Measurements from ENCODE around the gene TULP1.
"Not testable (repeated sequence)": the region's sequence is repeated elsewhere in the genome, so short reads cannot be mapped to it uniquely, and the experiment has no call there.

Gene TULP1

GRCh38 chr6:35519313-35520015 is 6.8 kb upstream of the TULP1 start:
- no peak for DNase-seq

DNA sequence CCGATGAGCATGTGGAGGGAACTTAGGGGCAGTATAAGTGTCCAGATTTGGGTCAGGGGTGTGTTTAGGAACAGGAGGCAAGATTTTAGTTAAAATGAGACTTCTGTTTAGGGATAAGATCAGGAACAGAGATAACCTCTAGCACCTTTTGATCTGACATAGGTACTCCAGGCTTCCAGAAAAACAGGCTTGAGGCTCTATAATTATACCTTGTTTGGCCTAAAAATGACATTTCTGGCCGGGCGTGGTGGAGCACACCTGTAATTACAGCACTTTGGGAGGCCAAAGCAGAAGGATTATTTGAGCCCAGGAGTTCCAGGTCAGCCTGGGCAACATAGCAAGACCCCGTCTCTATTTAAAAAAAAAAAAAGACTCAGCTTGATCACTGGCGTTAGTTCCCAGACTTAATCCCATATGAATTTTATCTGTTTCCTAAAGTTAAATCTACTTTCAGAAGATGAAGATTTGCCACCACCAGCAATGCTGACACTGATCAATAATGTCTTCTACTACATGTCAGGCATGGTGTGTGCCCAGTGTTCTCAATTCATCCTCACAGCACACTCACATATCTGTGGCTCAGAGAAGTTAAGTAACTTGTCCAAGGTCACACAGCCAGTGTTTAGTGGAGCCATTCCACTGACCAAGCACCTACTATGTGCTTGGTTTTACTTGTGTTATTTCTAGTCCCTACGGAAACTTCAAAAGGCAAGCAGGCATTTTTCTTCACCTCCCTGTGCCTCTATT is 6.0 kb upstream of the TULP1 start:
- no peak for DNase-seq

GRCh38 chr6:35517978-35518377 is 5.3 kb upstream of the TULP1 start:
- not testable (repeated sequence) for DNase-seq

DNA sequence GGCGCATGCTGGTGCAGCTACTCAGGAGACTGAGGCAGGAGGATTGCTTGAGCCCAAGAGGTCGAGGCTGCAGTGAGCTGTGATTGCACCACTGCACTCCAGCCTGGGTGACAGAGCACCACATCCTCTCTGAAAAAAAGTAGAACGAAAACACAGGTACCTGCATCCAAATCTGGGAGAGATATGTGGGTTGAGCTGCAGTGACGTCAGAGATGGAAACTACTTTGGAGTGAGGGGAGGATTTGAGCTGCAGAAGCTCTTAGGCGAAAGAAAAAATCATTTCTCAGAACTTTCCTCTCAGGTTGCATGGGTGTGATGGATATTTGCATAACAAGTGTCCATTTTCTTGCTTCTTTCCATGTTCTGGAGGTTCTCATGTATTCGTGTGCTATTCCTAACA is 4.0 kb upstream of the TULP1 start:
- DNase-seq: no peak

DNA sequence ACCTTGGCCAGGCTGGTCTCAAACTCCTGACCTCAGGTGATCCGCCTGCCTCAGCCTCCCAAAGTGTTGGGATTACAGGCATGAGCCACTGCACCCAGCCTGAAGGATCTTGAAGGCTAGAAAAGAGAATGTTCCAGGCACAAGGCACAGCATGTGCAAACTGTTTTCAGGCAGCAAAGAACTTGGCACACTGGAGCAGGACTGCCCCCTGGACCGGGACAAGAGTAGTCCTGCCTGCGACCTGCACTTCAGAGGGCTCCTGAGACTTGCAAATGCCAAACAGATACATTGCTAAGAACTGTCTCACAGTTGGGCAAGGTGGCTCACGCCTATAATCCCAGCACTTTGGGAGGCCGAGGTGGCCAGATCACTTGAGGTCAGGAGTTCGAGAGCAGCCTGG is 3.2 kb upstream of the TULP1 start:
- not testable (repeated sequence) for DNase-seq

DNA sequence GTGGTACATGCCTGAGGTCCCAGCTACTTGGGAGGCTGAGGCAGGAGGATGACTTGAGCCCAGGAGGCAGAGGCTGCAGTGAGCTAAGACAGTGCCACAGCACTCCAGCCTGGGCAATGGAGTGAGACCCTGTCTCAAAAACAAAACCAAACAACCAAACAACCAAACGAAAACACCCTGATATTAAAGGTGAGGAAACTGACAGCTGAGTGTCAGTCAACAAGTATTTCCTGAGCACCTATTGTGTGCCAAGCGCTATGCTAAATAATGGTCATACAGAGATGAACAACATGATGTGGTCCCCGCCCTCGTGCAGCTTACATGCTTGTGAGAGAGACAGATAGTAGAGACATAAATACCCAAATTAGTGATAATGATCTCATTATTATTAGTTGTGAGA is 1.9 kb upstream of the TULP1 start:
- DNase-seq: no peak

GRCh38 chr6:35512006-35512405 is 690 bp downstream of the TULP1 start:
- DNase-seq: no peak

- no peak for DNase-seq
Observed at GRCh38 chr6:35511562-35511941, 1.1 kb downstream of the TULP1 start.

- DNase-seq: no peak
Observed at GRCh38 chr6:35510916-35511561, 1.7 kb downstream of the TULP1 start.

DNA sequence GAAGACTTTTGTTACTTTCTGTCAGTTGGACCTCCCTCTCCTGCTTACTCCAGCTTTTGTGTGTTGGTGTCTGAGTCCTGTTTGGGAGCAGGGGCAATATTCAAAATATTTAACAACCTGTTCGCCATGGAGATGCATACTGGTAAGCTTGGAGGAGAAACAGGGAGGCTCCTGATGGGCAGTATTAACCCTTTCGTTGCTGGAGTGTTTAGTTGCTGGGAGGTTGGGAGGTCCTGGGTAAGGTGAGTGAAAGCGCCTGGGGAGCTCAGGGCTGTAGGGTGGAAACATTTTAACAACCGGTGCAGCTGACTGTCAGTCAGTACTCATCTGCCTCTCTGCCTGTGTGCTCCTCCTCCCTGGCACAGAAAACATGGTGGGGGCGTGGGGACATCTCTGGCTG is 4.2 kb downstream of the TULP1 start:
- no peak for DNase-seq

DNA sequence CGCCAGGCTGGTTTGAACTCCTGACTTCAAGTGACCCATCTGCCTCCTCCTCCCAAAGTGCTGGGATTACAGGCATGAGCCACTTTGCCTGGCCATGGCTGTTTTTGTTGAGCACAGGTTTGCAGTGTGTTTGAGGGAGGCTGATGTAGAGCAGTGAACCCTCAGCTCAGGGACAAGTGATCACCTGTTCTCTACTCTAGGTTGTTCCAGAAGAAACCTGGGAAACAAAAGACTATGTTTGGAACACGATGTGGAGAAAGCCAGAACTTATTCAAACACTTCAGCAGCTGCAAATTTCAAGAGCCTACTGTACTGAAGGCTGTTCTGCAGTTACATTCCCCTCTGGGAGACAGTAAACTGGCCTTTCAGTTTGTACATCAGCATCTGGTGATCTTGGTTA is 4.7 kb downstream of the TULP1 start:
- no peak for DNase-seq

DNA sequence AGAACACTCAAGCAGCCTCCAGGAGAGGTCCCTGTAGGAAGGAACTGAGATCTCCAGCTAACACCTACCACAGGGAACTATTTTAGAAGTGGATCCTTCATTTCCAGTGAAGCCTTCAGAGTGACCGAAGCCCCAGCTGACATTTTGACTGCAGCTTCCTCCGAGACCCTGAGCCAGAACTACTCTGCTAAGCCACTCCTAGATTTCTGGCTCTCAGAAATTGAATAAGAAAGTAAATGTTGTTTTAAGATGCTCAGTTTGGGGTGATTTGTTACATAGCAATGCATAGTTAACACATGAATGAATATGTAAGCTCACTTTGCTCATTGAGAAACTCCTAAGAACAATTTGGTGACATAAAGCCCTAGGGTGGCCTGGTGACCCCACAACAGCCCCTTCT is 5.5 kb downstream of the TULP1 start:
- DNase-seq: no peak

- no peak for DNase-seq
Observed at GRCh38 chr6:35506536-35506935, 6.2 kb downstream of the TULP1 start.

DNA sequence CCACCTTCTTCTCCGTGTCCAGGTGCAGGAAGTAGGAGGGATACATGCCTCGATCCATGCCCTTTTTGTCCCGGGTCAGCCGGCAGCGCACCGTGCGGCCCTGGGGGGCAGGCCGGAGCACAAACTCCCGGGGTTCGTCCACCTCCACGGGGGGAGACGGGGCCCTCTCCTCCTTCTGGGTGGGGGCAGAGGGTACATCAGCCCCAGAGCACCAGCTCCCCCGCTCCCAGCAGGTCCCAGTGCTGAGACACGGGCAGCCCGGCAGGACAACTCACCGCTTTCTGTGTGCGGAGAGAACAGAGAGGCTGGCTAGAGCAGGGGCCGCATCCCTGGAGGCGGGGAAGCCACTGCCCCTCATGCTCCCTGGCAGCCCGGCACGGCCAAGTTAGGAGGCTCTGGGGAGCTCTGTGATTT is 6.7 kb downstream of the TULP1 start:
- DNase-seq: no peak

DNA sequence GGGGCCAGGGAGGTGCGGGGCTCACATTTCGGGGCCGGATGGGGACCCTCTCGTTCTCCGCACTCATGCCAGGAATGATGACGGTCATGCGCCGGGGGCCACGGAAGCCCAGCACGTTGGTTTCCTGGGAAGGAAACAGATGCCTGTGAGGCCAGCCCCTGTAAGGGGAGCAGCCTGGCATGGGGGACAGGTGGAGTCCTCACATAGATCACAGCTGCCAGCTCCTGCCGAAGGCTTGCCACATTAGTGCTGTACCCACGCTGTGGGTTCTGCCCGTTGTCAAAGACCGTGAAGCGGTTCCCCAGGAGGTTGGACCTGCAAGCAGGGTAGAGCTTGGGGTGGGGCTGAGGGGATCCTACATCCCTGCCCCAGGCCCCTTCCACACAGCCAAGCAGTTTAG is 9.2 kb downstream of the TULP1 start:
- peak; percentile 35 for DNase-seq

GRCh38 chr6:35501784-35502183 is 10.9 kb downstream of the TULP1 start:
- DNase-seq: no peak

GRCh38 chr6:35500782-35501181 is 11.9 kb downstream of the TULP1 start:
- DNase-seq: peak; percentile 47

DNA sequence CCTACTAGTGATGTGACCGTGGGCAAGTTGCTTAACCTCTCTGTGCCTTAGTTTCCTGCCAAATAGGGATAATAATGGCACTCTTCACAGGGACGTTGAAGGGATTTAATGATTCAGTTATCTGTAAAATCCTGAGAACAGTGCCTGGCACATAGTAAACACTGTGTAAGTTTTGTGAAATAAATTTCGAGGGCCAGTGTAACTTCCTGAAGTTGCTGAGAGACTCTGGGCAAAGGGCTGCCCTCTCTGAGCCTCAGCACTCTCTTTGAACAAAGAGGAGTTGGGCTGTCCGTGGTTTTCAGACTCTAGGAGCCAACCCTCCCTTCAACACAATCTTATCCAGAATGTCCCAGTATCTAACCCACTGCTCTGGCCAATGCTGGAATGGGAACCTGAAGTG is 13.3 kb downstream of the TULP1 start:
- DNase-seq: no peak

DNA sequence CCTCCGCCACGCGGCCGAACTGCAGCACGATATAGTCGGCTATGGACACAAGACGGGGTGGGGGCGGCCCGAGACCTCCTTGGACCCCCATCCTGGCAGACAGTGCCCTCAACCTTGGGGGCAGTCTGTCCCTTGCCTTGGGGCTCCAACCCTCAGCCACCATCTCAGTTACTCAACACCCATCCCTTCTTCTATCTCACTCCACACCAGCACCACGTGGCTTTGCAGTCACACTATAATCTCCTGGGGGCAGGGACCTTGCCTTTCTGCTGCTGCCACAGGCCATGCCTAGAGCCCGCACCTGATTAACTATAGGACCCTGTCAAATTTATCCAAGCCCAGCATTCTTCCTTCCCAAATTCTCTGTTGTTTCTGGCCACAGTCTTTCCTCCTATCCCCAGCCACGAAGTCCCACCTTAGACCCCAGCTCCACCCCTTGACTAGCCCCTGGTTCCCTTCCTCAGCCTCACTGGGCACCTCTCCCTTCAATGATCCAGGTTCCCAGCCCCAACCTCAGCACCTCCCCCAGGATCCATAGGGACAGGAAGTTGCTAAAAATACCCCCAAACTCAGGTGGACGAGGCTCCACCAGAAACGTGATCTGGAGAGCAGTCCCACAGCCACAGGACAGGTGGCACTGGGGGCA is 14.2 kb downstream of the TULP1 start:
- no peak for DNase-seq

GRCh38 chr6:35497571-35498421 is 14.9 kb downstream of the TULP1 start:
- peak; percentile 57 for DNase-seq

GRCh38 chr6:35496841-35497570 is 15.7 kb downstream of the TULP1 start, which contains the start of gene TEAD3:
TSS of gene TEAD3 (minus strand) at chr6:35497079.
- peak; percentile 59 for DNase-seq

All from NCI-H69 (cell line).